HepG2 (cell line): ENCODE results near the gene SEC31A. TPM values are rescaled to one million over a fixed set of nuclear protein-coding genes. Genes with fewer than 3 reads are reported as not detected.

Experiments
- ATAC-seq: fragments of 200-7000 bp; cut with Tn5 transposase; 3 replicates; pipeline ENCODE4 v1.9.1; 2020; ENCODE audit warnings: mild to moderate bottlenecking, moderate library complexity
- BruUV-seq: library from RNA; stranded (reverse); fragments of 400-500 nt; replicated peaks from 2 replicates; lab custom pipeline; 2021; lab: Mats Ljungman, UMichigan
- CTCF ChIA-PET: fragments of 300-600 bp; formaldehyde crosslinking; extraction: SDS; loops from one replicate; lab custom pipeline; 2021; ENCODE audit warnings: low total read pairs, inconsistent platforms, low intra/inter-chr PET ratio; lab: Yijun Ruan, JAX
- POLR2A ChIA-PET: fragments of 350-600 bp; sonication (Branson Sonifier 250); formaldehyde crosslinking; loops from one replicate; lab custom pipeline; 2020; ENCODE audit warnings: antibody characterized with exemption, inconsistent platforms; lab: Yijun Ruan, JAX
- DNase-seq: peaks from one replicate; pipeline ENCODE4 v3.0.0-alpha.2; 2015; ENCODE audit warnings: low spot score
- FAIRE-seq: peaks from 3 replicates; lab custom pipeline; 2011; peaks lifted over from hg19 to GRCh38; lab: Jason Lieb, UNC
- H2AFZ ChIP-seq: one replicate; pipeline ENCODE4 v1.6.1; 2011; ENCODE audit warnings: low read length, inconsistent platforms
- H3K27ac ChIP-seq: fragments of 300-600 bp; 3 replicates; pipeline ENCODE4 v1.8.0; 2011; ENCODE audit warnings: mixed run types, mild to moderate bottlenecking, mixed read lengths, low read length, inconsistent platforms; ENCODE audit not compliant: insufficient read depth; ENCODE audit errors: extremely low read length
- H3K27me3 ChIP-seq, 2 experiments: fragments of 200-600 bp in 1 of 2; 2 replicates in 1 of 2; 3 replicates in 1 of 2; pipeline versions ENCODE4 v1.6.0 to v1.8.0; 2011; ENCODE audit warnings: low read length in 2 of 2, mild to moderate bottlenecking in 2 of 2, moderate library complexity in 2 of 2, inconsistent platforms in 1 of 2; ENCODE audit not compliant: insufficient read depth in 2 of 2, control insufficient read depth in 1 of 2
- H3K36me3 ChIP-seq, 2 experiments: fragments of 200-600 bp in 1 of 2; replicated peaks in 1 of 2; 2 replicates in 1 of 2; 3 replicates in 1 of 2; pipeline versions ENCODE4 v1.5.1 to v1.8.0; 2011; ENCODE audit warnings: low read length in 2 of 2, inconsistent platforms in 1 of 2; ENCODE audit not compliant: insufficient read depth in 2 of 2, control insufficient read depth in 1 of 2
- H3K4me1 ChIP-seq: 2 replicates; pipeline ENCODE4 v1.5.1; 2012; ENCODE audit warnings: low read length, inconsistent platforms; ENCODE audit not compliant: insufficient read depth
- H3K4me2 ChIP-seq: 2 replicates; pipeline ENCODE4 v1.6.0; 2011; ENCODE audit warnings: low read depth, low read length, inconsistent platforms
- H3K4me3 ChIP-seq, 3 experiments: fragments of 200-600 bp in 1 of 3; sonication (generic), shearing (Covaris generic) in 1 of 3; replicated peaks in 1 of 3; 2 replicates each; pipeline ENCODE4 v1.5.1; 2011 to 2016; ENCODE audit warnings: low read length in 3 of 3, inconsistent platforms in 2 of 3, low read depth in 2 of 3, mild to moderate bottlenecking in 2 of 3, control low read depth in 1 of 3, mixed read lengths in 1 of 3; ENCODE audit not compliant: insufficient read depth in 1 of 3
- H3K79me2 ChIP-seq: one replicate; pipeline ENCODE4 v1.6.1; 2011; ENCODE audit warnings: low read length, inconsistent platforms; ENCODE audit not compliant: insufficient read depth
- H3K9ac ChIP-seq: 2 replicates; pipeline ENCODE4 v1.6.0; 2011; ENCODE audit warnings: mild to moderate bottlenecking, low read depth, low read length, inconsistent platforms; ENCODE audit not compliant: insufficient read depth
- H3K9me3 ChIP-seq: 2 replicates; pipeline ENCODE4 v1.5.1; 2012; ENCODE audit warnings: mild to moderate bottlenecking, low read length
- H4K20me1 ChIP-seq: 2 replicates; pipeline ENCODE4 v1.6.0; 2011; ENCODE audit warnings: inconsistent platforms, mild to moderate bottlenecking, low read length, moderate library complexity; ENCODE audit not compliant: insufficient read depth
- CREB1 ChIP-seq, 2 experiments: fragments of 450-650 bp in 1 of 2; IDR thresholded peaks; 2 replicates each; pipeline ENCODE4 v1.6.1; 2016 to 2017; ENCODE audit warnings: control low read depth in 1 of 2, mild to moderate bottlenecking in 1 of 2, missing compliant biosample characterization in 1 of 2, missing genetic modification characterization in 1 of 2
- EED ChIP-seq: sonication (generic); formaldehyde crosslinking; IDR thresholded peaks from 2 replicates; pipeline ENCODE4 v1.5.0; 2020; ENCODE audit warnings: mild to moderate bottlenecking, missing genetic modification reagents
- GTF3A ChIP-seq: sonication (generic); formaldehyde crosslinking; conservative IDR thresholded peaks from 2 replicates; pipeline ENCODE4 v1.4.0; 2020; ENCODE audit warnings: mild to moderate bottlenecking, missing genetic modification reagents
- SIN3A ChIP-seq: IDR thresholded peaks from 2 replicates; pipeline ENCODE4 v1.6.1; 2011; ENCODE audit warnings: low read depth, mild to moderate bottlenecking, control low read depth, low read length, borderline replicate concordance
- ZBTB7B ChIP-seq: sonication (generic); formaldehyde crosslinking; IDR thresholded peaks from 2 replicates; pipeline ENCODE4 v1.4.0; 2020; ENCODE audit warnings: missing genetic modification reagents
- ZMYM3 ChIP-seq: sonication (generic); formaldehyde crosslinking; IDR thresholded peaks from 2 replicates; pipeline ENCODE4 v1.5.1; 2020; ENCODE audit warnings: mild to moderate bottlenecking, missing genetic modification reagents
- ZNF207 ChIP-seq: fragments of 450-650 bp; IDR thresholded peaks from 2 replicates; pipeline ENCODE4 v1.6.1; 2016; ENCODE audit warnings: antibody characterized with exemption, borderline replicate concordance
- ZNF432 ChIP-seq: sonication (generic); formaldehyde crosslinking; IDR thresholded peaks from 2 replicates; pipeline ENCODE4 v1.5.0; 2020; ENCODE audit warnings: missing genetic modification reagents, mild to moderate bottlenecking, borderline replicate concordance
- ZNF550 ChIP-seq: sonication (generic); formaldehyde crosslinking; IDR thresholded peaks from 2 replicates; pipeline ENCODE4 v1.4.0; 2020; ENCODE audit warnings: mild to moderate bottlenecking, missing genetic modification reagents, borderline replicate concordance
- ZNF562 ChIP-seq: sonication (generic); formaldehyde crosslinking; IDR thresholded peaks from 2 replicates; pipeline ENCODE4 v1.8.0; 2022; ENCODE audit warnings: missing genetic modification reagents, borderline replicate concordance
- ZNF563 ChIP-seq: sonication (generic); formaldehyde crosslinking; IDR thresholded peaks from 2 replicates; pipeline ENCODE4 v1.8.0; 2022; ENCODE audit warnings: mild to moderate bottlenecking, moderate library complexity, missing genetic modification reagents
- WGBS: methylation state at CpG from one replicate; pipeline ENCODE4 v1.1.6; 2017; ENCODE audit warnings: low lambda C conversion rate; 5-methylcytosine and 5-hydroxymethylcytosine counted together
- in situ Hi-C: cut with HindIII; loops from 2 replicates; pipeline ENCODE4 v1.10.0; 2017; ENCODE audit warnings: low pct_unique_long_range_greater_than_20kb; ENCODE audit not compliant: extremely low pct_ligation_motif_present
- intact Hi-C: fragments of 100-400 bp; cut with micrococcal nuclease; formaldehyde crosslinking; loops from one replicate; pipeline ENCODE4 v1.10.0; 2022; ENCODE audit not compliant: unreplicated experiment
- polyA plus RNA-seq, 8 experiments: library from polyadenylated mRNA; depleted of rRNA in 3 of 8; stranded (reverse) in 7 of 8; unstranded in 1 of 8; fragments of >200 nt; fragmentation: Illumina TruSeq in 4 of 8; extraction: Trizol in 4 of 8; gene quantifications; 2 replicates each; pipeline versions ENCODE4 v1.2.1 to v1.2.3, GENCODE V29; 2011 to 2016; ENCODE audit warnings: low read depth in 4 of 8, missing spikeins in 1 of 8, mixed read lengths in 1 of 8; ENCODE audit not compliant: insufficient read depth in 1 of 8
- total RNA-seq, 5 experiments: library from RNA; depleted of rRNA; stranded (reverse); fragments of >200 nt; fragmentation: Illumina TruSeq; extraction: Trizol; gene quantifications; 2 replicates each; pipeline ENCODE4 v1.2.3, GENCODE V29; 2016; ENCODE audit warnings: low read depth in 1 of 5

Gene SEC31A
- total and polyA plus RNA-seq, 2 of the 13 experiments (the other 11 are each of a cell fraction or from before 2014, with no cell fraction given): 231 to 435 TPM

- no peak overlapping the region for H3K9ac ChIP-seq
- H3K4me1 ChIP-seq: peaks cover 6% of the 10 kb centered on the region; the same call in 1 of the 2 replicates
- ChIA-PET CTCF (no interaction called here), POLR2A (no interaction called here)
- DNase-seq: no peak
- no peaks in the 10 kb centered on the region for H4K20me1 ChIP-seq
- in situ Hi-C loops (no loop called here), intact Hi-C loops (no loop called here)
- H3K4me2 ChIP-seq: no peak overlapping the region
- no peak for FAIRE-seq
- no peak overlapping the region for H3K27ac ChIP-seq
- WGBS: 8% methylated on average over 8 of the region's 8 CpGs
- H3K4me3 ChIP-seq: no peak overlapping the region
- BruUV-seq: no TSS peak
- H3K27me3 ChIP-seq: peaks cover 0 to 30% of the 10 kb centered on the region in 2 experiments; a peak in 2 of 5 replicates
- no peaks in the 10 kb centered on the region for H3K9me3 ChIP-seq
- H3K79me2 ChIP-seq: no peaks in the 10 kb centered on the region
- no peak for TF ChIP-seq EED (CRISPR knock-in tag)
- TF ChIP-seq ZNF432 (CRISPR knock-in tag): no peak
- TF ChIP-seq ZBTB7B (CRISPR knock-in tag): no peak
- TF ChIP-seq SIN3A: no peak
- no peak for TF ChIP-seq ZNF207
- no peak for TF ChIP-seq GTF3A (CRISPR knock-in tag)
- no peak for TF ChIP-seq ZNF563 (CRISPR knock-in tag)
- no peak for TF ChIP-seq ZNF562 (CRISPR knock-in tag)
- no peak for TF ChIP-seq CREB1 (IDR thresholded peaks at IDR 0.05)
- no peak for TF ChIP-seq CREB1 (CRISPR knock-in tag; IDR thresholded peaks at IDR 0.05)
- no peak for TF ChIP-seq ZNF550 (CRISPR knock-in tag)
- TF ChIP-seq ZMYM3 (CRISPR knock-in tag): no peak
- H3K36me3 ChIP-seq: no peaks in the 10 kb centered on the region
- H2AFZ ChIP-seq: no peak overlapping the region
- no peak for ATAC-seq
Measured at GRCh38 chr4:82790060-82790660, 100.8 kb downstream of the SEC31A start.
